ENCODE measurements around the gene RPL9.

- TF ChIP-seq POLR2A (IDR thresholded peaks at IDR 0.05) = no peak
- no peak for TF ChIP-seq CTCF (IDR thresholded peaks at IDR 0.05)
Observed at GRCh38 chr4:39502019-39502663, 43.4 kb upstream of the RPL9 start.
